Neuronal stem cell (in vitro differentiated cells): ENCODE results near the gene DNAH2.

Experiments used
- DNase-seq: peaks from one replicate; pipeline ENCODE4 v3.0.0-alpha.2; 2013; ENCODE audit warnings: low spot score
- H2AFZ ChIP-seq: one replicate; pipeline ENCODE4 v1.6.1; 2013; ENCODE audit warnings: mild to moderate bottlenecking, low read length, inconsistent platforms
- H2AK5ac ChIP-seq: 2 replicates; pipeline ENCODE4 v1.6.1; 2013; ENCODE audit warnings: low read depth, mild to moderate bottlenecking, inconsistent platforms, low read length, moderate library complexity, mixed read lengths
- H2BK120ac ChIP-seq: 2 replicates; pipeline ENCODE4 v1.6.1; 2013; ENCODE audit warnings: low read depth, mild to moderate bottlenecking, inconsistent platforms, low read length, moderate library complexity, mixed read lengths
- H2BK12ac ChIP-seq: one replicate; pipeline ENCODE4 v1.6.1; 2013; ENCODE audit warnings: low read length, inconsistent platforms
- H2BK15ac ChIP-seq: 2 replicates; pipeline ENCODE4 v1.6.1; 2013; ENCODE audit warnings: mild to moderate bottlenecking, low read length, inconsistent platforms, mixed read lengths
- H2BK5ac ChIP-seq: one replicate; pipeline ENCODE4 v1.6.1; 2013; ENCODE audit warnings: inconsistent platforms, mild to moderate bottlenecking, low read length, moderate library complexity
- H3K14ac ChIP-seq: one replicate; pipeline ENCODE4 v1.6.1; 2013; ENCODE audit warnings: low read length, inconsistent platforms
- H3K18ac ChIP-seq: 2 replicates; pipeline ENCODE4 v1.6.1; 2013; ENCODE audit warnings: low read length, inconsistent platforms
- H3K23ac ChIP-seq: 2 replicates; pipeline ENCODE4 v1.6.1; 2013; ENCODE audit warnings: low read depth, mild to moderate bottlenecking, mixed read lengths, low read length, inconsistent platforms; ENCODE audit not compliant: poor library complexity
- H3K27ac ChIP-seq: replicated peaks from 3 replicates; pipeline ENCODE4 v1.5.1; 2013; ENCODE audit warnings: low read length, inconsistent platforms
- H3K27me3 ChIP-seq, 3 experiments: 2 replicates each; pipeline ENCODE4 v1.6.1; 2013; ENCODE audit warnings: low read length in 3 of 3, mild to moderate bottlenecking in 2 of 3, inconsistent platforms in 1 of 3, low read depth in 1 of 3, mixed read lengths in 1 of 3, moderate library complexity in 1 of 3; ENCODE audit not compliant: control insufficient read depth in 3 of 3, insufficient read depth in 3 of 3
- H3K36me3 ChIP-seq, 2 donors: replicated peaks in 1 of 2; 2 replicates each; pipeline ENCODE4 v1.6.1; 2013; ENCODE audit warnings: low read length in 2 of 2; ENCODE audit not compliant: control insufficient read depth in 2 of 2, insufficient read depth in 2 of 2
- H3K4ac ChIP-seq: 2 replicates; pipeline ENCODE4 v1.6.1; 2013; ENCODE audit warnings: inconsistent platforms, mild to moderate bottlenecking, low read length, moderate library complexity
- H3K4me1 ChIP-seq, 2 donors: 1 replicate in 1 of 2; 2 replicates in 1 of 2; pipeline ENCODE4 v1.6.1; 2013; ENCODE audit warnings: low read length in 2 of 2, low read depth in 1 of 2; ENCODE audit not compliant: control insufficient read depth in 2 of 2, insufficient read depth in 1 of 2
- H3K4me2 ChIP-seq: one replicate; pipeline ENCODE4 v1.6.1; 2013; ENCODE audit warnings: mild to moderate bottlenecking, low read length, inconsistent platforms; ENCODE audit not compliant: insufficient read depth, poor library complexity, severe bottlenecking
- H3K4me3 ChIP-seq, 2 donors: 2 replicates each; pipeline ENCODE4 v1.5.1; 2013; ENCODE audit warnings: low read length in 2 of 2, mild to moderate bottlenecking in 2 of 2, inconsistent platforms in 1 of 2, moderate library complexity in 1 of 2
- H3K79me1 ChIP-seq: one replicate; pipeline ENCODE4 v1.6.1; 2013; ENCODE audit warnings: low read depth, mild to moderate bottlenecking, inconsistent platforms, low read length, moderate library complexity
- H3K9ac ChIP-seq: one replicate; pipeline ENCODE4 v1.6.1; 2013; ENCODE audit warnings: mild to moderate bottlenecking, low read depth, low read length, inconsistent platforms; ENCODE audit not compliant: poor library complexity
- H3K9me3 ChIP-seq, 2 donors: replicated peaks in 1 of 2; 2 replicates each; pipeline versions ENCODE3 to v1.6.1; 2013; ENCODE audit warnings: low read length in 2 of 2, mild to moderate bottlenecking in 2 of 2, inconsistent platforms in 1 of 2, low read depth in 1 of 2, mixed read lengths in 1 of 2, moderate library complexity in 1 of 2; ENCODE audit not compliant: control insufficient read depth in 2 of 2, insufficient read depth in 1 of 2
- H4K8ac ChIP-seq: one replicate; pipeline ENCODE4 v1.6.1; 2013; ENCODE audit warnings: low read depth, mild to moderate bottlenecking, inconsistent platforms, low read length, moderate library complexity
- H4K91ac ChIP-seq: one replicate; pipeline ENCODE4 v1.6.1; 2013; ENCODE audit warnings: low read length, low read depth, mild to moderate bottlenecking, inconsistent platforms; ENCODE audit not compliant: poor library complexity
- WGBS, 2 donors: extraction: QIAGEN DNeasy Blood & Tissue Kit; methylation state at CpG; one replicate each; pipeline ENCODE4 v1.1.7; 2013; ENCODE audit warnings: missing lambda C conversion rate in 2 of 2, mixed read lengths in 1 of 2; ENCODE audit not compliant: insufficient read length in 2 of 2, insufficient replicate concordance in 1 of 2; ENCODE audit errors: extremely low coverage in 2 of 2; 5-methylcytosine and 5-hydroxymethylcytosine counted together

DNAH2 gene

DNA sequence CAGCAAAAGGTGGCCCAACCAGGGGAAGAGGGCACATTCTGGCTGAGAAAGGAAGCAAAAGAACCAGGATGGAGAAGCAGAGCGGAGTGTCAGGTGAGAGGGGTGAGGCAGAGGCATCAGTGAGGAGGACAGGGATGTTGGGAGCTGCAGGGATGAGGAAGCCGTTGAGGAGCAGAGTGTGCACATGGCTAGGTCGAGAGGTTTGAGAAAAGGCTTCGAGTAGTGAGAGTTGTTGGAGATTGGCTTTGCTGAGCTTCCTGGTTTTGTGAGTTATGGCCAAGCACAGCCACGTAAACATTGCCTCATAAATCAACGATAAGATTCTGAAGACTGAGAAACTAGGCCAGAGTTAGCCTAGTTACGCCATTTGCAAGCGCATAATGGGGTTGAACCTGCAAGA lies 26.9 kb downstream of the DNAH2 start:
- DNase-seq: no peak

DNA sequence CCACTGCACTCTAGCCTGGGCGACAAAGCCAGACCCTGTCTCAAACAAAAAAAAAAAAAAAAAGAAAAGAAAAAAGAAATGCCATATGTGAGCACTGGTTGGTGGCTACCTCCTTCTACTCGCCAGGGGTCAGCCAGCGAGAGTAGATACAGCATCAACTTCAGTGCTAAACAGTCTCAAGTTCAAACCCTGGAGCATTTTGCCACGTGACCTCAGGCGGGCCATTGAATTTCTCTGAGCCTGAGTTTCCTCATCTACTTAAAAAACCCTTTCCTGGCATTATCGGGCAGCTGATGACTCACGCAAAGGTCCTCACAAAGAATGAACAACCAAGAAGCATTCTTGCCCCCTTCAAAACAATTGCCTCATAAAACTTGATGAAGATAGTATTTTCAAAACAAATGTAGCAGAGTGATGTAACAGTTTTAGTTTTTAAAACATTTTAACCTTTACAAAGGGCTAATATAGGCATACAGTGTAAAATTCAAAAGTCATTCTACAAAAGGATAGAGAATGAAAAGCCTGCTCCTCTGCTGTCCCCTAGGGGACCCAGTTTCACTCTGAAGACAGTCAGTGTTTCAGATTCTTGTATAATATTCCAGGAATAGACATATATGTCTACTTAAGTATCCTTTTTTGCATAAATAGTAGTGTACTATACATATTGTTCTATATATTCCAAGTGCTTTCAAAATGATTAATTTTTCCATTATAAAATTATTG lies 28.4 kb downstream of the DNAH2 start:
- DNase-seq: no peak

More for the DNA sequence above, 26.9 kb downstream of the DNAH2 start:
- Histone ChIP-seq H2BK12ac (no peak overlapping the region), H3K14ac (no peak overlapping the region), H3K18ac (no peak overlapping the region), H2BK15ac (no peak overlapping the region), H3K9ac (no peak overlapping the region), H2BK5ac (no peak overlapping the region), H3K27me3 (peaks cover 0 to 6% (median 0%) of the 10 kb centered on the region in 3 experiments), H2BK120ac (no peak overlapping the region), H3K4ac (no peak overlapping the region), H3K23ac (no peak overlapping the region), H3K36me3 (no peaks in the 10 kb centered on the region), H3K79me1 (no peaks in the 10 kb centered on the region), H3K4me2 (no peak overlapping the region), H3K27ac (no peak overlapping the region), H2AFZ (no peak overlapping the region), H3K4me3 (no peak overlapping the region), H2AK5ac (no peak overlapping the region), H4K91ac (no peak overlapping the region), H3K9me3 (no peaks in the 10 kb centered on the region), H3K4me1 (no peaks in the 10 kb centered on the region), H4K8ac (no peak overlapping the region)
- no CpG with 5 or more reads among the region's 8 CpGs for WGBS, 2 donors

DNA sequence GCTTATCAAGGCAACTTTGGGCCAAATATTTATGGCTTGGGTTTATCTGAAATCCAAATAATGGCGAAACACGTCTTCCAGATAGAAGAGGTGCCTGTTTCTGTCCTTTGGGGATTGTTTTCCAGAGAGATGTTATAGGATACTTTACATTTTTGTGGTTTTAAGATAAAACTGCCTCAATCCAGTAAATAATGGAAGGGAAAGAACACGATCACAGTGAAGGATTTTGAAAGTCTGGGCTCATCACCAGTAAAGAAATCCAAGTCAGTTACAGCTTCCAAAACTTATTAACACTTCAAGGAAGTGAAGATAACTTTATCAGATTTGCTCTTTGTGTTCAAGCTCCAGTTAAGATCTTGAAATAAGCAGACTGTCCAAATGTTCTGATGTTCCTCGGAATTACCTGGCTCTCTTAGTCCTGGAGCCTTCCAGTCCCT lies 30.1 kb downstream of the DNAH2 start:
- no peak overlapping the region for H3K18ac ChIP-seq

More for the DNA sequence above, 28.4 kb downstream of the DNAH2 start:
- Histone ChIP-seq H3K9ac (no peak overlapping the region), H3K23ac (no peak overlapping the region), H3K4me3 (no peak overlapping the region), H2BK5ac (no peak overlapping the region), H2AFZ (no peak overlapping the region), H3K36me3 (no peaks in the 10 kb centered on the region), H3K27ac (no peak overlapping the region), H2AK5ac (no peak overlapping the region), H3K27me3 (no peaks in the 10 kb centered on the region), H2BK15ac (no peak overlapping the region), H2BK120ac (no peak overlapping the region), H3K4me2 (no peak overlapping the region), H4K8ac (no peak overlapping the region), H3K79me1 (no peaks in the 10 kb centered on the region), H4K91ac (no peak overlapping the region), H3K4me1 (no peaks in the 10 kb centered on the region), H2BK12ac (no peak overlapping the region), H3K14ac (no peak overlapping the region), H3K9me3 (no peaks in the 10 kb centered on the region), H3K4ac (no peak overlapping the region), H3K18ac (no peak overlapping the region)
- WGBS, 2 donors: no CpG with 5 or more reads among the region's 7 CpGs

DNA sequence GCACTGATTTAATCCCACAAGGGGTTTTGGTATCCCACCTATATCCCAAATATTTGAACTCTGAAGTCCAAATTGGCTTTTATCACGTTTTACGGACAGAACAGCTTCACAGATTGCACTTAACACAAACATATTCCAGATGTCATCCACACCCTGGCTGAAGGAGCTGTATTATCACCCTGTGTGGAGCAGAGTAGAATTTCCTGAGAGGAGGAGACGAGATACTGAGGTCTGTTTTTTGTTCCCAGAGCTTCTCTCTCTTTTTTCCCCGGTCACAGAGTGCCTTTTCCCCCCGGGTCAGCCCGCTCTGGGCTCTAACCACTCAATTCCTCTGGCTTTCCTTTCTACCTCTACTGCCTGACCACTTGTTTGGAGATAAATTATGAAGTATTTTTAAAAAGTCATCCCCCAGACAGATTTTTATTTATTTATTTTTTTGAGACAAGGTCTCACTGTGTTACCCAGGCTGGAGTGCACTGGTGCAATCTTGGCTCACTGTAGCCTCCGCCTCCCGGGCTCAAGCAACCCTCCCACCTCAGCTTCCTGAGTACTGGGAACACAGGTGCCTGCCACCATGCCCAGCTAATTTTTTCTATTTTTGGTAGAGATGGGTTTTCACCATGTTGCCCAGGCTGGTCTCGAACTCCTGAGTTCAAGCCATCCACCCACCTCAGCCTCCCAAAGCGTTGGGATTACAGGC lies 30.7 kb downstream of the DNAH2 start:
- no peaks in the 10 kb centered on the region for H3K36me3 ChIP-seq
- H3K79me1 ChIP-seq: no peaks in the 10 kb centered on the region
- H3K23ac ChIP-seq: no peak overlapping the region
- no peak overlapping the region for H3K9ac ChIP-seq
- H3K14ac ChIP-seq: no peak overlapping the region
- H2BK12ac ChIP-seq: no peak overlapping the region
- no peaks in the 10 kb centered on the region for H3K9me3 ChIP-seq
- no peak overlapping the region for H2BK120ac ChIP-seq
- no peaks in the 10 kb centered on the region for H3K27me3 ChIP-seq
- no peak overlapping the region for H2BK5ac ChIP-seq
- no peak for DNase-seq
- WGBS, 2 donors: no CpG with 5 or more reads among the region's 10 CpGs
- H3K18ac ChIP-seq: no peak overlapping the region
- H3K4me3 ChIP-seq: no peak overlapping the region
- no peak overlapping the region for H4K8ac ChIP-seq
- H2AFZ ChIP-seq: no peak overlapping the region
- H4K91ac ChIP-seq: no peak overlapping the region
- H3K4me2 ChIP-seq: no peak overlapping the region
- no peak overlapping the region for H2AK5ac ChIP-seq
- no peak overlapping the region for H3K4ac ChIP-seq
- no peak overlapping the region for H3K27ac ChIP-seq
- H2BK15ac ChIP-seq: no peak overlapping the region
- no peaks in the 10 kb centered on the region for H3K4me1 ChIP-seq

More for the DNA sequence above, 30.1 kb downstream of the DNAH2 start:
- no peak overlapping the region for H3K23ac ChIP-seq
- no CpG with 5 or more reads among the region's 4 CpGs for WGBS, 2 donors
- H3K9me3 ChIP-seq: no peaks in the 10 kb centered on the region
- H3K27ac ChIP-seq: no peak overlapping the region
- H3K4ac ChIP-seq: no peak overlapping the region
- no peak overlapping the region for H3K9ac ChIP-seq
- no peaks in the 10 kb centered on the region for H3K27me3 ChIP-seq
- DNase-seq: no peak
- H2BK12ac ChIP-seq: no peak overlapping the region
- no peak overlapping the region for H2AK5ac ChIP-seq
- no peak overlapping the region for H3K4me3 ChIP-seq
- no peak overlapping the region for H2AFZ ChIP-seq
- no peak overlapping the region for H4K8ac ChIP-seq
- no peaks in the 10 kb centered on the region for H3K79me1 ChIP-seq
- H2BK15ac ChIP-seq: no peak overlapping the region
- no peak overlapping the region for H4K91ac ChIP-seq
- H3K36me3 ChIP-seq: no peaks in the 10 kb centered on the region
- no peak overlapping the region for H2BK120ac ChIP-seq
- H3K4me2 ChIP-seq: no peak overlapping the region
- H3K14ac ChIP-seq: no peak overlapping the region
- no peak overlapping the region for H2BK5ac ChIP-seq
- H3K4me1 ChIP-seq: no peaks in the 10 kb centered on the region
